Measurements from ENCODE around the gene LRMDA.

DNA sequence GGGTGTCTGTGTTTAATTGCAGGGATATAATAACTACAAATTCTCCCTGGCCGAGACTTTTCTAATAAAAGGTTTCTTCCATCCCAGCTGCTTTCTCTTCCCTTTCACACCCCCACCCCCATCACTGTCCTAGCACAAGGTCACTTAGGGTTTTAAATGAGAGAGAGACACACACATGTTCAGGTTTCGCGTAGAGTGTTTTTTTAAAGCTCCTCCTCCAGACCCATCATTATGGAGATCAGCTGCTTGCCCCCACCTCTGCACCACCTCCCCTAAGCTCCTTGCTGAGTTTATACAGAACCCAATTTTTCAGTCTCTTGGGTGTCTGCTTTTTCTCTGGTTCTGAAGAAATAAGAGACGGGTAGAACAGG, 18.6 kb downstream of the LRMDA start:
- TF ChIP-seq EZH2 (IDR thresholded peaks at IDR 0.05): no peak
- TF ChIP-seq, protein P1, sequence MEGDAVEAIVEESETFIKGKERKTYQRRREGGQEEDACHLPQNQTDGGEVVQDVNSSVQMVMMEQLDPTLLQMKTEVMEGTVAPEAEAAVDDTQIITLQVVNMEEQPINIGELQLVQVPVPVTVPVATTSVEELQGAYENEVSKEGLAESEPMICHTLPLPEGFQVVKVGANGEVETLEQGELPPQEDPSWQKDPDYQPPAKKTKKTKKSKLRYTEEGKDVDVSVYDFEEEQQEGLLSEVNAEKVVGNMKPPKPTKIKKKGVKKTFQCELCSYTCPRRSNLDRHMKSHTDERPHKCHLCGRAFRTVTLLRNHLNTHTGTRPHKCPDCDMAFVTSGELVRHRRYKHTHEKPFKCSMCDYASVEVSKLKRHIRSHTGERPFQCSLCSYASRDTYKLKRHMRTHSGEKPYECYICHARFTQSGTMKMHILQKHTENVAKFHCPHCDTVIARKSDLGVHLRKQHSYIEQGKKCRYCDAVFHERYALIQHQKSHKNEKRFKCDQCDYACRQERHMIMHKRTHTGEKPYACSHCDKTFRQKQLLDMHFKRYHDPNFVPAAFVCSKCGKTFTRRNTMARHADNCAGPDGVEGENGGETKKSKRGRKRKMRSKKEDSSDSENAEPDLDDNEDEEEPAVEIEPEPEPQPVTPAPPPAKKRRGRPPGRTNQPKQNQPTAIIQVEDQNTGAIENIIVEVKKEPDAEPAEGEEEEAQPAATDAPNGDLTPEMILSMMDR (IDR thresholded peaks at IDR 0.05 in 2 of 3, conservative IDR thresholded peaks at IDR 0.05 in 1 of 3; ENCODE audit: borderline replicate concordance in 1 of 3, insufficient read depth in 1 of 3, low read depth in 2 of 3, low read length in 2 of 3): no peak
- no peak for TF ChIP-seq YY1 (IDR thresholded peaks at IDR 0.05; ENCODE audit: extremely low read depth, insufficient replicate concordance, low read depth, low read length)
- no peak for TF ChIP-seq JUND (IDR thresholded peaks at IDR 0.05)
- TF ChIP-seq ZFX (IDR thresholded peaks at IDR 0.05): no peak
- no peak for TF ChIP-seq POLR2A (IDR thresholded peaks at IDR 0.05; ENCODE audit: borderline replicate concordance, extremely low read depth, insufficient read depth, insufficient read length)
- no peak for TF ChIP-seq POLR2AphosphoS5 (IDR thresholded peaks at IDR 0.05; ENCODE audit: low read depth, low read length)
- TF ChIP-seq ZNF274 (IDR thresholded peaks at IDR 0.05; ENCODE audit: low read depth, low read length): no peak
- TF ChIP-seq CEBPB (IDR thresholded peaks at IDR 0.05; ENCODE audit: low read depth): no peak
- TF ChIP-seq, protein P2, sequence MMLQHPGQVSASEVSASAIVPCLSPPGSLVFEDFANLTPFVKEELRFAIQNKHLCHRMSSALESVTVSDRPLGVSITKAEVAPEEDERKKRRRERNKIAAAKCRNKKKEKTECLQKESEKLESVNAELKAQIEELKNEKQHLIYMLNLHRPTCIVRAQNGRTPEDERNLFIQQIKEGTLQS (IDR thresholded peaks at IDR 0.05): no peak
- TF ChIP-seq TCF7L2 (IDR thresholded peaks at IDR 0.05; ENCODE audit: borderline replicate concordance, extremely low read depth, insufficient read depth, insufficient read length): no peak

All from HCT116 (cell line).